HepG2 (cell line): ENCODE measurements around the gene ZNF783. TPM values are rescaled to one million over a fixed set of nuclear protein-coding genes. Genes with fewer than 3 reads are reported as not detected.

ENCODE experiments used
- CBFB ChIP-seq: sonication (generic); formaldehyde crosslinking; IDR thresholded peaks from 2 replicates; pipeline ENCODE4 v1.4.0; 2020; ENCODE audit warnings: missing genetic modification reagents
- DMTF1 ChIP-seq: sonication (generic); formaldehyde crosslinking; IDR thresholded peaks from 2 replicates; pipeline ENCODE4 v1.4.0; 2020; ENCODE audit warnings: mild to moderate bottlenecking, missing genetic modification reagents
- HIVEP1 ChIP-seq: sonication (generic); formaldehyde crosslinking; IDR thresholded peaks from 2 replicates; pipeline ENCODE4 v1.4.0; 2020; ENCODE audit warnings: mild to moderate bottlenecking, missing genetic modification reagents
- KAT8 ChIP-seq: IDR thresholded peaks from 2 replicates; pipeline ENCODE4 v1.6.1; 2016; ENCODE audit warnings: missing genetic modification reagents, missing compliant biosample characterization
- LCORL ChIP-seq, 2 experiments: fragments of 450-650 bp in 1 of 2; sonication (generic) in 1 of 2; formaldehyde crosslinking in 1 of 2; IDR thresholded peaks; 2 replicates each; pipeline versions ENCODE4 v1.5.0 to v1.6.1; 2017 to 2020; ENCODE audit warnings: antibody characterized with exemption in 1 of 2, missing genetic modification reagents in 1 of 2
- LRRFIP1 ChIP-seq: sonication (generic); formaldehyde crosslinking; conservative IDR thresholded peaks from 2 replicates; pipeline ENCODE4 v1.4.0; 2020; ENCODE audit warnings: missing genetic modification reagents
- MYC ChIP-seq: sonication (generic); formaldehyde crosslinking; IDR thresholded peaks from 2 replicates; pipeline ENCODE4 v1.9.0; 2021; ENCODE audit warnings: missing genetic modification reagents, borderline replicate concordance
- PAX8 ChIP-seq: sonication (generic); formaldehyde crosslinking; IDR thresholded peaks from 2 replicates; pipeline ENCODE4 v1.8.0; 2022; ENCODE audit warnings: mild to moderate bottlenecking, missing genetic modification reagents, borderline replicate concordance
- RFX1 ChIP-seq: fragments of 450-650 bp; IDR thresholded peaks from 2 replicates; pipeline ENCODE4 v1.6.1; 2017
- TARDBP ChIP-seq: sonication (generic); formaldehyde crosslinking; IDR thresholded peaks from 2 replicates; pipeline ENCODE4 v1.8.0; 2022; ENCODE audit warnings: mild to moderate bottlenecking, missing genetic modification reagents
- THAP8 ChIP-seq: sonication (generic); formaldehyde crosslinking; IDR thresholded peaks from 2 replicates; pipeline ENCODE4 v1.5.1; 2020; ENCODE audit warnings: missing genetic modification reagents, mild to moderate bottlenecking, borderline replicate concordance
- THYN1 ChIP-seq: sonication (generic); formaldehyde crosslinking; IDR thresholded peaks from 2 replicates; pipeline ENCODE4 v1.8.1; 2023; ENCODE audit warnings: low read depth, mild to moderate bottlenecking, moderate library complexity, missing genetic modification reagents, borderline replicate concordance
- TRIM22 ChIP-seq: fragments of 450-650 bp; IDR thresholded peaks from 2 replicates; pipeline ENCODE4 v1.6.1; 2017
- ZBTB8A ChIP-seq: sonication (generic); formaldehyde crosslinking; IDR thresholded peaks from 2 replicates; pipeline ENCODE4 v1.4.0; 2020; ENCODE audit warnings: mild to moderate bottlenecking, low read depth, missing genetic modification reagents, borderline replicate concordance
- ZFP91 ChIP-seq: sonication (generic); formaldehyde crosslinking; IDR thresholded peaks from 2 replicates; pipeline ENCODE4 v1.9.0; 2022; ENCODE audit warnings: missing genetic modification reagents, mild to moderate bottlenecking, borderline replicate concordance
- ZMYM4 ChIP-seq: sonication (generic); formaldehyde crosslinking; IDR thresholded peaks from 2 replicates; pipeline ENCODE4 v1.8.1; 2023; ENCODE audit warnings: mild to moderate bottlenecking, missing genetic modification reagents
- ZNF446 ChIP-seq: sonication (generic); formaldehyde crosslinking; IDR thresholded peaks from 2 replicates; pipeline ENCODE4 v1.5.0; 2020; ENCODE audit warnings: mild to moderate bottlenecking, missing genetic modification reagents
- ZNF740 ChIP-seq: sonication (generic); formaldehyde crosslinking; IDR thresholded peaks from 2 replicates; pipeline ENCODE4 v1.4.0; 2020; ENCODE audit warnings: missing genetic modification reagents
- ZNF780A ChIP-seq: sonication (generic); formaldehyde crosslinking; IDR thresholded peaks from 2 replicates; pipeline ENCODE4 v1.8.0; 2022; ENCODE audit warnings: mild to moderate bottlenecking, missing genetic modification reagents, moderate library complexity
- ZSCAN20 ChIP-seq: sonication (generic); formaldehyde crosslinking; IDR thresholded peaks from 2 replicates; pipeline ENCODE4 v1.4.0; 2020; ENCODE audit warnings: missing genetic modification reagents, mild to moderate bottlenecking, borderline replicate concordance
- polyA plus RNA-seq, 8 experiments: library from polyadenylated mRNA; depleted of rRNA in 3 of 8; stranded (reverse) in 7 of 8; unstranded in 1 of 8; fragments of >200 nt; fragmentation: Illumina TruSeq in 4 of 8; extraction: Trizol in 4 of 8; gene quantifications; 2 replicates each; pipeline versions ENCODE4 v1.2.1 to v1.2.3, GENCODE V29; 2011 to 2016; ENCODE audit warnings: low read depth in 4 of 8, missing spikeins in 1 of 8, mixed read lengths in 1 of 8; ENCODE audit not compliant: insufficient read depth in 1 of 8
- total RNA-seq, 5 experiments: library from RNA; depleted of rRNA; stranded (reverse); fragments of >200 nt; fragmentation: Illumina TruSeq; extraction: Trizol; gene quantifications; 2 replicates each; pipeline ENCODE4 v1.2.3, GENCODE V29; 2016; ENCODE audit warnings: low read depth in 1 of 5

Gene ZNF783
- total and polyA plus RNA-seq, 2 of the 13 experiments (the other 11 are each of a cell fraction or from before 2014, with no cell fraction given), result 4.1 to 5.2 TPM

- no peak for TF ChIP-seq THAP8 (CRISPR knock-in tag)
- TF ChIP-seq TRIM22, result no peak
- TF ChIP-seq RFX1, result no peak
- no peak for TF ChIP-seq DMTF1
- TF ChIP-seq ZMYM4 (CRISPR knock-in tag), result peak; percentile 83
- 0 out of 2 replicates have a peak, but pooled peaks have one; percentile 44 for TF ChIP-seq HIVEP1
- TF ChIP-seq KAT8 (CRISPR knock-in tag), result peak; percentile 67
- peak; percentile 99 for TF ChIP-seq ZFP91 (CRISPR knock-in tag)
- no peak for TF ChIP-seq PAX8 (CRISPR knock-in tag)
- no peak; the same call in none of the 2 replicates for TF ChIP-seq CBFB (CRISPR knock-in tag)
- TF ChIP-seq LRRFIP1, result no peak
- peak; percentile 89 for TF ChIP-seq ZSCAN20
- TF ChIP-seq MYC, result peak; percentile 91; the same call in 1 of the 2 replicates
- no peak for TF ChIP-seq ZNF740
- TF ChIP-seq ZNF780A (CRISPR knock-in tag), result peak; percentile 71; the same call in 1 of the 2 replicates
- no peak for TF ChIP-seq ZBTB8A (CRISPR knock-in tag)
- no peak for TF ChIP-seq LCORL (IDR thresholded peaks at IDR 0.05)
- 0 out of 2 replicates have a peak, but pooled peaks have one; percentile 18 for TF ChIP-seq LCORL (CRISPR knock-in tag; IDR thresholded peaks at IDR 0.05)
- TF ChIP-seq TARDBP, result peak; percentile 74; the same call in 1 of the 2 replicates
- TF ChIP-seq ZNF446 (CRISPR knock-in tag), result peak; percentile 98; the same call in 1 of the 2 replicates
- TF ChIP-seq THYN1 (CRISPR knock-in tag), result no peak
Observed at GRCh38 chr7:149261829-149262617, at the start of gene ZNF783 (continued).
